A549 (cell line): ENCODE measurements around the gene ANK2. TPM values are rescaled to one million over a fixed set of nuclear protein-coding genes. Genes with fewer than 3 reads are reported as not detected.

ENCODE experiments used
- ATAC-seq, 2 experiments: fragments of 200-7000 bp in 1 of 2; fragments of >200 bp in 1 of 2; cut with Nextera tagmentation in 1 of 2; cut with Tn5 transposase in 1 of 2; 3 replicates each; pipeline versions ENCODE4 v1.8.0 to v1.9.1; 2018 to 2020; ENCODE audit warnings: mild to moderate bottlenecking in 1 of 2, moderate library complexity in 1 of 2
- CTCF ChIA-PET: fragments of 300-600 bp; sonication (Branson Sonifier 250); formaldehyde crosslinking; extraction: SDS; loops from one replicate; lab custom pipeline; 2021; ENCODE audit warnings: antibody characterized with exemption, inconsistent platforms; lab: Yijun Ruan, JAX
- POLR2A ChIA-PET: fragments of 350-600 bp; formaldehyde crosslinking; extraction: SDS; loops from one replicate; lab custom pipeline; 2021; ENCODE audit warnings: antibody characterized with exemption, inconsistent platforms; lab: Yijun Ruan, JAX
- DNase-seq, 2 experiments: peaks; one replicate each; pipeline versions ENCODE4 v3.0.0 to v3.0.0-alpha.2; 2011 to 2016; ENCODE audit warnings: low read depth in 1 of 2, low spot score in 1 of 2
- FAIRE-seq: peaks from 2 replicates; lab custom pipeline; 2011; peaks lifted over from hg19 to GRCh38; lab: Jason Lieb, UNC
- H3K27ac ChIP-seq, 2 experiments: fragments of >200 bp; sonication (Bioruptor Twin); formaldehyde crosslinking; 3 replicates each; pipeline ENCODE4 v1.5.1; 2016 to 2017
- H3K4me1 ChIP-seq: fragments of >200 bp; sonication (Bioruptor Twin); formaldehyde crosslinking; 3 replicates; pipeline ENCODE4 v1.6.1; 2016
- H3K4me2 ChIP-seq: fragments of >200 bp; sonication (Bioruptor Twin); formaldehyde crosslinking; 3 replicates; pipeline ENCODE4 v1.6.1; 2016
- H3K4me3 ChIP-seq: fragments of >200 bp; sonication (Bioruptor Twin); formaldehyde crosslinking; 3 replicates; pipeline ENCODE4 v1.5.1; 2016
- H3K9me3 ChIP-seq: fragments of >200 bp; sonication (Bioruptor Twin); formaldehyde crosslinking; 3 replicates; pipeline ENCODE4 v1.6.1; 2016
- CBX2 ChIP-seq: fragments of 200-600 bp; sonication (generic); IDR thresholded peaks from 2 replicates; pipeline ENCODE4 v1.6.1; 2016; ENCODE audit warnings: low read depth, mild to moderate bottlenecking, borderline replicate concordance
- CEBPB ChIP-seq, 2 experiments: fragments of >200 bp in 1 of 2; sonication (Bioruptor Twin) in 1 of 2; formaldehyde crosslinking in 1 of 2; IDR thresholded peaks; 2 replicates each; pipeline ENCODE4 v1.6.1; 2012 to 2016
- E2F6 ChIP-seq: IDR thresholded peaks from 2 replicates; pipeline ENCODE4 v1.6.1; 2012; ENCODE audit warnings: low read depth, borderline replicate concordance
- FOSB ChIP-seq: fragments of 250-450 bp; sonication (Bioruptor Pico); IDR thresholded peaks from 2 replicates; pipeline ENCODE4 v1.5.0; 2020; ENCODE audit warnings: mild to moderate bottlenecking, moderate library complexity
- FOXS1 ChIP-seq: fragments of 250-450 bp; sonication (Bioruptor Pico); IDR thresholded peaks from 2 replicates; pipeline ENCODE4 v1.5.0; 2020; ENCODE audit warnings: mild to moderate bottlenecking, moderate library complexity
- HOXA7 ChIP-seq: fragments of 250-450 bp; sonication (Bioruptor Pico); IDR thresholded peaks from 2 replicates; pipeline ENCODE4 v1.5.0; 2020; ENCODE audit warnings: mild to moderate bottlenecking, moderate library complexity
- HOXB5 ChIP-seq: fragments of 250-450 bp; sonication (Bioruptor Pico); IDR thresholded peaks from 2 replicates; pipeline ENCODE4 v1.5.0; 2020; ENCODE audit warnings: mild to moderate bottlenecking, moderate library complexity
- JUN ChIP-seq, 2 experiments: fragments of >200 bp; sonication (Bioruptor Twin); formaldehyde crosslinking; IDR thresholded peaks; 2 replicates in 1 of 2; 3 replicates in 1 of 2; pipeline ENCODE4 v1.6.1; 2016 to 2017
- JUNB ChIP-seq: fragments of >200 bp; sonication (Bioruptor Twin); formaldehyde crosslinking; IDR thresholded peaks from 2 replicates; pipeline ENCODE4 v1.6.1; 2016
- KDM1A ChIP-seq: fragments of 200-600 bp; sonication (generic); IDR thresholded peaks from 2 replicates; pipeline ENCODE4 v1.6.1; 2016; ENCODE audit warnings: low read depth, mild to moderate bottlenecking
- KDM5A ChIP-seq: fragments of 200-600 bp; sonication (generic); IDR thresholded peaks from 2 replicates; pipeline ENCODE4 v1.6.1; 2016; ENCODE audit warnings: antibody characterized with exemption, mild to moderate bottlenecking
- MAZ ChIP-seq: fragments of 150-350 bp; IDR thresholded peaks from 2 replicates; pipeline ENCODE4 v1.6.1; 2014; ENCODE audit warnings: antibody characterized with exemption, low read depth, low read length, borderline replicate concordance
- PBX3 ChIP-seq: IDR thresholded peaks from 2 replicates; pipeline ENCODE4 v1.6.1; 2012
- RNF2 ChIP-seq: fragments of 200-600 bp; sonication (generic); IDR thresholded peaks from 2 replicates; pipeline ENCODE4 v1.6.1; 2016; ENCODE audit warnings: low read depth, mild to moderate bottlenecking, antibody characterized with exemption, moderate library complexity, borderline replicate concordance
- SMC3 ChIP-seq: fragments of >200 bp; sonication (Bioruptor Twin); formaldehyde crosslinking; IDR thresholded peaks from 3 replicates; pipeline ENCODE4 v1.6.1; 2018; ENCODE audit warnings: inconsistent platforms
- TFCP2L1 ChIP-seq: fragments of 250-450 bp; sonication (Bioruptor Pico); IDR thresholded peaks from 2 replicates; pipeline ENCODE4 v1.5.0; 2021; ENCODE audit warnings: mild to moderate bottlenecking
- TP53 ChIP-seq: fragments of 250-450 bp; sonication (Bioruptor Pico); IDR thresholded peaks from 2 replicates; pipeline ENCODE4 v1.5.0; 2021; ENCODE audit warnings: mild to moderate bottlenecking, moderate library complexity
- USF2 ChIP-seq: fragments of 450-650 bp; IDR thresholded peaks from 2 replicates; pipeline ENCODE4 v1.6.1; 2014; ENCODE audit warnings: antibody characterized with exemption
- ZNF302 ChIP-seq: fragments of 250-450 bp; sonication (Bioruptor Pico); IDR thresholded peaks from 2 replicates; pipeline ENCODE4 v1.9.0; 2021; ENCODE audit warnings: inconsistent platforms, mild to moderate bottlenecking, moderate library complexity
- WGBS: methylation state at CpG from one replicate; pipeline ENCODE4 v1.1.6; 2017; ENCODE audit errors: missing lambda C conversion rate; 5-methylcytosine and 5-hydroxymethylcytosine counted together
- polyA plus RNA-seq, 4 experiments: library from polyadenylated mRNA; depleted of rRNA in 3 of 4; stranded (reverse); fragments of >200 nt; fragmentation: RNase III in 1 of 4; extraction: RNeasy Plus Mini Kit Qiagen cat#74134 plus additional on column Dnase treatment in 1 of 4; gene quantifications; 2 replicates in 3 of 4; 3 replicates in 1 of 4; pipeline ENCODE4 v1.2.3, GENCODE V29; 2011 to 2017
- TF ChIP-seq, protein P1 (sequence below): fragments of >200 bp; sonication (Bioruptor Twin); formaldehyde crosslinking; IDR thresholded peaks from 3 replicates; pipeline ENCODE4 v1.5.1; 2016
- TF ChIP-seq, protein P2 (sequence below): IDR thresholded peaks from 2 replicates; pipeline ENCODE4 v1.6.1; 2012
- TF ChIP-seq, protein P3 (sequence below): fragments of 250-450 bp; sonication (Bioruptor Pico); IDR thresholded peaks from 2 replicates; pipeline ENCODE4 v1.5.0; 2020; ENCODE audit warnings: low read depth, mild to moderate bottlenecking, moderate library complexity
- TF ChIP-seq, protein P4 (sequence below): fragments of 200-600 bp; sonication (generic); IDR thresholded peaks from 2 replicates; pipeline ENCODE4 v1.6.1; 2016; ENCODE audit warnings: antibody characterized with exemption, mild to moderate bottlenecking, moderate library complexity

Gene ANK2
- polyA plus RNA-seq, 2 of the 4 experiments (the other 2 are of a cell fraction) = 1.4 to 3.1 TPM

GRCh38 chr4:113330200-113330599 lies 280.7 kb downstream of the ANK2 start:
- H3K27ac ChIP-seq = no peak overlapping the region
- ChIA-PET CTCF (no interaction called here), POLR2A (no interaction called here)
- 79% methylated on average over 11 of the region's 12 CpGs for WGBS
- H3K4me3 ChIP-seq = no peak overlapping the region
- FAIRE-seq (no peak), DNase-seq (no peak), ATAC-seq (no peak)
- no peaks in the 10 kb centered on the region for H3K4me1 ChIP-seq
- TF ChIP-seq SMC3 (no peak), PBX3 (no peak), FOSB (CRISPR knock-in tag) (no peak), TFCP2L1 (CRISPR knock-in tag) (no peak), KDM1A (no peak)
- H3K9me3 ChIP-seq = no peaks in the 10 kb centered on the region
- H3K4me2 ChIP-seq = no peak overlapping the region

GRCh38 chr4:113331811-113332210 lies 282.4 kb downstream of the ANK2 start:
- no peak for DNase-seq
- no peak for ATAC-seq
- ChIA-PET POLR2A (no interaction called here), CTCF (no interaction called here)
- FAIRE-seq = no peak
- no peak overlapping the region for H3K27ac ChIP-seq
- TF ChIP-seq PBX3 (no peak), KDM5A (no peak), RNF2 (no peak), HOXA7 (CRISPR knock-in tag) (no peak), KDM1A (no peak), JUN (IDR thresholded peaks at IDR 0.05) (no peak), HOXB5 (CRISPR knock-in tag) (no peak), MAZ (no peak), JUNB (no peak), E2F6 (no peak), FOXS1 (CRISPR knock-in tag) (no peak), SMC3 (no peak), TP53 (no peak), CBX2 (no peak)
- TF ChIP-seq, protein P1, sequence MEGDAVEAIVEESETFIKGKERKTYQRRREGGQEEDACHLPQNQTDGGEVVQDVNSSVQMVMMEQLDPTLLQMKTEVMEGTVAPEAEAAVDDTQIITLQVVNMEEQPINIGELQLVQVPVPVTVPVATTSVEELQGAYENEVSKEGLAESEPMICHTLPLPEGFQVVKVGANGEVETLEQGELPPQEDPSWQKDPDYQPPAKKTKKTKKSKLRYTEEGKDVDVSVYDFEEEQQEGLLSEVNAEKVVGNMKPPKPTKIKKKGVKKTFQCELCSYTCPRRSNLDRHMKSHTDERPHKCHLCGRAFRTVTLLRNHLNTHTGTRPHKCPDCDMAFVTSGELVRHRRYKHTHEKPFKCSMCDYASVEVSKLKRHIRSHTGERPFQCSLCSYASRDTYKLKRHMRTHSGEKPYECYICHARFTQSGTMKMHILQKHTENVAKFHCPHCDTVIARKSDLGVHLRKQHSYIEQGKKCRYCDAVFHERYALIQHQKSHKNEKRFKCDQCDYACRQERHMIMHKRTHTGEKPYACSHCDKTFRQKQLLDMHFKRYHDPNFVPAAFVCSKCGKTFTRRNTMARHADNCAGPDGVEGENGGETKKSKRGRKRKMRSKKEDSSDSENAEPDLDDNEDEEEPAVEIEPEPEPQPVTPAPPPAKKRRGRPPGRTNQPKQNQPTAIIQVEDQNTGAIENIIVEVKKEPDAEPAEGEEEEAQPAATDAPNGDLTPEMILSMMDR = no peak
- TF ChIP-seq, protein P2, sequence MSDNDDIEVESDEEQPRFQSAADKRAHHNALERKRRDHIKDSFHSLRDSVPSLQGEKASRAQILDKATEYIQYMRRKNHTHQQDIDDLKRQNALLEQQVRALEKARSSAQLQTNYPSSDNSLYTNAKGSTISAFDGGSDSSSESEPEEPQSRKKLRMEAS = no peak
- TF ChIP-seq, protein P3, sequence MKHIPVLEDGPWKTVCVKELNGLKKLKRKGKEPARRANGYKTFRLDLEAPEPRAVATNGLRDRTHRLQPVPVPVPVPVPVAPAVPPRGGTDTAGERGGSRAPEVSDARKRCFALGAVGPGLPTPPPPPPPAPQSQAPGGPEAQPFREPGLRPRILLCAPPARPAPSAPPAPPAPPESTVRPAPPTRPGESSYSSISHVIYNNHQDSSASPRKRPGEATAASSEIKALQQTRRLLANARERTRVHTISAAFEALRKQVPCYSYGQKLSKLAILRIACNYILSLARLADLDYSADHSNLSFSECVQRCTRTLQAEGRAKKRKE (CRISPR knock-in tag) = no peak
- H3K9me3 ChIP-seq = no peaks in the 10 kb centered on the region
- no peaks in the 10 kb centered on the region for H3K4me1 ChIP-seq
- H3K4me2 ChIP-seq = no peak overlapping the region
- WGBS = 60% methylated on average over 6 of the region's 6 CpGs
- H3K4me3 ChIP-seq = no peak overlapping the region

DNA sequence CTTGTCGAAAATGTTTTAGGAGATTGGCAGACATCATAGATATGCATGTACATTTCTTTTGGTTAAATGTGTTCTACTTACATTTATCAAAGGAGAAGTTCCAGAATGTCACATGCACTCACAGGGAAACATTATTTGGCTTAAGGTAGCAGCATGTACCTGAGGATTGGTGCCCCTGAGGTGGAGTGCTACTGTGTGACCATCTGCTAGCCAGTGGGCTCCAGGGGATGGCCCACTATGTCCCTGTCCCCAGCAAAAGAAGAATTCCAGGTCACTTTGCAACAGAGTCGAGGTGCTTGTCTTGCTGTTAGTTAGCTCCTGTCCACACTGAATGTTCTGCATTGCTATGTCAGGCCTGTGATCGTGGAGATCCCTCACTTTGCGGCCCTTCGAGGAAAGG lies 283.2 kb downstream of the ANK2 start:
- 58% methylated on average over 5 of the region's 5 CpGs for WGBS
- Histone ChIP-seq H3K4me2 (no peak overlapping the region), H3K27ac (no peak overlapping the region), H3K4me1 (no peaks in the 10 kb centered on the region), H3K4me3 (no peak overlapping the region), H3K9me3 (no peaks in the 10 kb centered on the region)
- FAIRE-seq = no peak
- ChIA-PET CTCF (no interaction called here), POLR2A (no interaction called here)
- no peak for DNase-seq
- ATAC-seq = no peak
- no peak for TF ChIP-seq JUNB
- TF ChIP-seq USF2 = no peak
- TF ChIP-seq ZNF302 (CRISPR knock-in tag) = no peak
- TF ChIP-seq, protein P4, sequence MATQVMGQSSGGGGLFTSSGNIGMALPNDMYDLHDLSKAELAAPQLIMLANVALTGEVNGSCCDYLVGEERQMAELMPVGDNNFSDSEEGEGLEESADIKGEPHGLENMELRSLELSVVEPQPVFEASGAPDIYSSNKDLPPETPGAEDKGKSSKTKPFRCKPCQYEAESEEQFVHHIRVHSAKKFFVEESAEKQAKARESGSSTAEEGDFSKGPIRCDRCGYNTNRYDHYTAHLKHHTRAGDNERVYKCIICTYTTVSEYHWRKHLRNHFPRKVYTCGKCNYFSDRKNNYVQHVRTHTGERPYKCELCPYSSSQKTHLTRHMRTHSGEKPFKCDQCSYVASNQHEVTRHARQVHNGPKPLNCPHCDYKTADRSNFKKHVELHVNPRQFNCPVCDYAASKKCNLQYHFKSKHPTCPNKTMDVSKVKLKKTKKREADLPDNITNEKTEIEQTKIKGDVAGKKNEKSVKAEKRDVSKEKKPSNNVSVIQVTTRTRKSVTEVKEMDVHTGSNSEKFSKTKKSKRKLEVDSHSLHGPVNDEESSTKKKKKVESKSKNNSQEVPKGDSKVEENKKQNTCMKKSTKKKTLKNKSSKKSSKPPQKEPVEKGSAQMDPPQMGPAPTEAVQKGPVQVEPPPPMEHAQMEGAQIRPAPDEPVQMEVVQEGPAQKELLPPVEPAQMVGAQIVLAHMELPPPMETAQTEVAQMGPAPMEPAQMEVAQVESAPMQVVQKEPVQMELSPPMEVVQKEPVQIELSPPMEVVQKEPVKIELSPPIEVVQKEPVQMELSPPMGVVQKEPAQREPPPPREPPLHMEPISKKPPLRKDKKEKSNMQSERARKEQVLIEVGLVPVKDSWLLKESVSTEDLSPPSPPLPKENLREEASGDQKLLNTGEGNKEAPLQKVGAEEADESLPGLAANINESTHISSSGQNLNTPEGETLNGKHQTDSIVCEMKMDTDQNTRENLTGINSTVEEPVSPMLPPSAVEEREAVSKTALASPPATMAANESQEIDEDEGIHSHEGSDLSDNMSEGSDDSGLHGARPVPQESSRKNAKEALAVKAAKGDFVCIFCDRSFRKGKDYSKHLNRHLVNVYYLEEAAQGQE = no peak
- TF ChIP-seq E2F6 = no peak
- TF ChIP-seq CEBPB (IDR thresholded peaks at IDR 0.05) = no peak
